Hematopoietic multipotent progenitor cell treated with erythropoietin and hydrocortisone succinate and interleukin-3 and kit ligand, for 4 days (in vitro differentiated cells): ENCODE data around the gene MKNK2.
"Not testable (repeated sequence)": the region's sequence is repeated elsewhere in the genome, so short reads cannot be mapped to it uniquely, and the experiment has no call there.

Experiments
- DNase-seq: peaks from one replicate; pipeline ENCODE4 v3.0.0-alpha.2; 2015

MKNK2 gene

GRCh38 chr19:2050991-2051772 lies at the start of gene MKNK2:
TSS of gene MKNK2 (minus strand) at chr19:2051244. CDS start at chr19:2050851, 393 bp downstream.
- DNase-seq, result peak; percentile 94

- DNase-seq, result no peak
Measured at GRCh38 chr19:2100719-2101061, 49.6 kb upstream of the MKNK2 start.

GRCh38 chr19:2099937-2100718 lies 49.1 kb upstream of the MKNK2 start:
- DNase-seq, result no peak

GRCh38 chr19:2099054-2099501 lies 48.0 kb upstream of the MKNK2 start:
- no peak for DNase-seq

GRCh38 chr19:2097886-2098327 lies 46.9 kb upstream of the MKNK2 start:
- no peak for DNase-seq

- no peak for DNase-seq
Measured at GRCh38 chr19:2097203-2097885, 46.3 kb upstream of the MKNK2 start.

GRCh38 chr19:2096480-2097202 lies 45.6 kb upstream of the MKNK2 start, which contains the start of gene IZUMO4:
TSS of gene IZUMO4 (plus strand) at chr19:2096915. CDS start at chr19:2096946, 31 bp downstream.
- DNase-seq, result peak; percentile 98

- DNase-seq, result peak; percentile 96
Measured at GRCh38 chr19:2096034-2096479, 45.0 kb upstream of the MKNK2 start, which contains the start of gene MOB3A. TSS of gene MOB3A (minus strand) at chr19:2096326. CDS start at chr19:2078560, 17,766 bp downstream.

GRCh38 chr19:2091926-2092525 lies 41.0 kb upstream of the MKNK2 start:
- not testable (repeated sequence) for DNase-seq

- no peak for DNase-seq
Measured at GRCh38 chr19:2089727-2090053, 38.6 kb upstream of the MKNK2 start.

- peak; percentile 52 for DNase-seq
Measured at GRCh38 chr19:2089001-2089711, 38.1 kb upstream of the MKNK2 start.

GRCh38 chr19:2087621-2088100 lies 36.6 kb upstream of the MKNK2 start:
- DNase-seq, result peak; percentile 77

- peak; percentile 56 for DNase-seq
Measured at GRCh38 chr19:2086695-2087620, 35.9 kb upstream of the MKNK2 start.

- DNase-seq, result peak; percentile 99
Measured at GRCh38 chr19:2084993-2085720, 34.1 kb upstream of the MKNK2 start.

- peak; percentile 77 for DNase-seq
Measured at GRCh38 chr19:2083174-2083854, 32.3 kb upstream of the MKNK2 start.

GRCh38 chr19:2081873-2082810 lies 31.1 kb upstream of the MKNK2 start:
- peak; percentile 78 for DNase-seq

GRCh38 chr19:2080336-2080988 lies 29.4 kb upstream of the MKNK2 start:
- DNase-seq, result no peak
